Measurements from ENCODE around the gene RYR2.

The RYR2 gene

DNA sequence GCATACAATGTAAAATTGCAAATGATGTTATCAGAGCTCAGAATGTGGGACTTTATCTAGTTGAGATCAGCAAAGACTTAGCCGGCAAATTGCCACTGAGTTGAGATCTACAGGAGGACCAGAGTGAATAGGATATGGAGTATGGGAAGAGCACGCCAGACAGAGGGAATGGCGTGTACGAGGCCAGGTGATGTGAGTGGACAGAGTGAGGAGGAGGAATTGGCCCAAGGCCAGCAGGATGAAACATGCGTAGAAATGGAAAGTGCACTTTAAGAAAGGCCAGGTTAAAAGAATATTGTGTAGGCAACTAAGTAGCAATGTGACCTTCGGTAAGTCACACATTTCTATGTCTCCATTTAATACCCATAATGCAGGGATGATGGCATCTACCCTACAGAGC, 637.7 kb downstream of the RYR2 start:
- Histone ChIP-seq H3K27me3 (ENCODE audit: control insufficient read depth, insufficient read depth, low read length) (no peaks in the 10 kb centered on the region), H3K36me3 (ENCODE audit: control insufficient read depth, insufficient read depth, low read length) (no peaks in the 10 kb centered on the region), H3K9ac (ENCODE audit: low read length) (no peak overlapping the region), H3K4me1 (ENCODE audit: control insufficient read depth, insufficient read depth, low read length) (peaks cover 6% of the 10 kb centered on the region; the same call in 1 of the 2 replicates), H3K27ac (ENCODE audit: low read depth, low read length) (no peak overlapping the region), H3K9me3 (ENCODE audit: control insufficient read depth, insufficient read depth, low read depth, low read length) (no peaks in the 10 kb centered on the region), H3K4me3 (ENCODE audit: low read depth, low read length) (no peak overlapping the region)

DNA sequence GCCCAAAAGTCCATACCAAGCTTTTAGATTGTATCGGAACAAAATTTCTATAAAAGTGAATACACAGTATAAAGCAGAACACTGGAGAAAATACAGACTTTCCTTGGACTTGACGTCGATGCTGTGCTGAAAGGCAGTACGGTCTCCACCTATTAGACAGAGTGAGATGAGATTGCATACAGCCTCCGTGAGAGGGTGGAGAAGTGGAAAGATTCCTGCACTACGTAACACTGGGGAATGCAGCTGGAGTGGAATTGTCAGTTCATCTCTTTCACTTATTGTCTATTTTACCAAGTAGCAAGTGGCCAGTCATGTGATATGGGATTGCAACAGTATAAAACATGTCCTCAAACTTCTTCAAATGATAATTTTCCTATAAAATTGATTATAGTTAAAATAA, 639.2 kb downstream of the RYR2 start:
- Histone ChIP-seq H3K27ac (ENCODE audit: low read depth, low read length) (no peak overlapping the region), H3K27me3 (ENCODE audit: control insufficient read depth, insufficient read depth, low read length) (no peaks in the 10 kb centered on the region), H3K36me3 (ENCODE audit: control insufficient read depth, insufficient read depth, low read length) (no peaks in the 10 kb centered on the region), H3K4me1 (ENCODE audit: control insufficient read depth, insufficient read depth, low read length) (peaks cover 6% of the 10 kb centered on the region; the same call in 1 of the 2 replicates), H3K9me3 (ENCODE audit: control insufficient read depth, insufficient read depth, low read depth, low read length) (no peaks in the 10 kb centered on the region), H3K9ac (ENCODE audit: low read length) (no peak overlapping the region), H3K4me3 (ENCODE audit: low read depth, low read length) (no peak overlapping the region)

DNA sequence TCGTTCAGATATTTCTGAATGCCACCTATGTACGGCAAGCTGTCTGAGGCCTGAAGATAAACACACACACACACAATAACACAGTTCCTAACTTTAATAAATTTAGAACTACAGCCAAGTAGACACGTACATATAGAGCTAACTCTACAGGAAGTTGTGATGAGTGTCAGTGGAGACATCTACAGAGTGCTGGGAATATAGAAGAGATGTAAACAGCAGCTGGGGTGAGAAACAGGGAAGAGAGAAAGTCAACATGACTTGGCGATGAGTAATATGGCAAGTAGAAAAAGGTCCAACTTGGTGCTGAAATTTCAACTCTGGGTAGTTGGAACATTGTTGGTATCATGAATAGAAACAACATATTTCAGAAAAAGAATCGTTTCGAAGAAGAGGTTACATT, 642.3 kb downstream of the RYR2 start:
- Histone ChIP-seq H3K9ac (ENCODE audit: low read length) (no peak overlapping the region), H3K36me3 (ENCODE audit: control insufficient read depth, insufficient read depth, low read length) (no peaks in the 10 kb centered on the region), H3K27me3 (ENCODE audit: control insufficient read depth, insufficient read depth, low read length) (no peaks in the 10 kb centered on the region), H3K4me3 (ENCODE audit: low read depth, low read length) (no peak overlapping the region), H3K9me3 (ENCODE audit: control insufficient read depth, insufficient read depth, low read depth, low read length) (no peaks in the 10 kb centered on the region), H3K27ac (ENCODE audit: low read depth, low read length) (no peak overlapping the region), H3K4me1 (ENCODE audit: control insufficient read depth, insufficient read depth, low read length) (peaks cover 6% of the 10 kb centered on the region; the same call in 1 of the 2 replicates)

DNA sequence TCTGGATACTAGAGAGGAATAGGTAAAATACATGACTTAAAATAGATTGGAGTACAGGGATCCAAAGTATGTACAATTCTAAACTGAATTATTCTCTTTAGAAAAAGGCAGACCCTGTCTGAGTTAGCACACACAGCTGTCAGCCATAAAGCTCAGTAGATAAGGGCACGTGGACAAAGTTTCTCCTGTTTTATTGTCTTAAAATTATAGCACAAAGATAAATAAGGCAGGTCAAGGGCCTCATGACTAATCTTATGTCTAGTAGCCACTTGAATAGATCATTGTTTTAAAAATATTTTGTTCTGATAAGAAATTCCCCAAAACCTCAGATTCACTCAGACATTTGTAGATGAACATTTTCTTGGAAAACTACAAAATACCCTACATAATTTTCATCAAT, 643.6 kb downstream of the RYR2 start:
- Histone ChIP-seq H3K4me3 (ENCODE audit: low read depth, low read length) (no peak overlapping the region), H3K4me1 (ENCODE audit: control insufficient read depth, insufficient read depth, low read length) (peaks cover 6% of the 10 kb centered on the region; the same call in 1 of the 2 replicates), H3K9ac (ENCODE audit: low read length) (no peak overlapping the region), H3K36me3 (ENCODE audit: control insufficient read depth, insufficient read depth, low read length) (no peaks in the 10 kb centered on the region), H3K9me3 (ENCODE audit: control insufficient read depth, insufficient read depth, low read depth, low read length) (no peaks in the 10 kb centered on the region), H3K27me3 (ENCODE audit: control insufficient read depth, insufficient read depth, low read length) (no peaks in the 10 kb centered on the region), H3K27ac (ENCODE audit: low read depth, low read length) (no peak overlapping the region)

DNA sequence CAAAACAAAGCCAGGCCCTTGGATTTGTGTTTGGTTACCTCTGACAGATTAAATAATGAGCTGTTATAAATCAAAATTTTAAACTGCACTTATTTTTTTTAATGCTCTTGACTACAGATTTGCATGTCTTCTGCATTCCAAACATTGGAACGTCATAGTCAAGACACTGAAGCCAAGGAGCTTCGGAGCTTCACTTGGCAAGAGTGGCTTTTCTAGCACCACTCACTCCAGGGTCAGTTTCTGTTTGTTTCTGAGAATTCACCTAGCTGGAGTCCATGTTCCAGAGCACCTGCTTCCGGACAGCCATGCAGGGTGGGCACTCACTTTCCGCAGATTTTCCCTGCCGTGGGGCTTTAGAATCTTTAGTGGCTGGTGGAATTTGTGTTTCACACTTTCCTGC, 645.8 kb downstream of the RYR2 start:
- Histone ChIP-seq H3K9me3 (ENCODE audit: control insufficient read depth, insufficient read depth, low read depth, low read length) (no peaks in the 10 kb centered on the region), H3K4me3 (ENCODE audit: low read depth, low read length) (no peak overlapping the region), H3K27ac (ENCODE audit: low read depth, low read length) (no peak overlapping the region), H3K36me3 (ENCODE audit: control insufficient read depth, insufficient read depth, low read length) (no peaks in the 10 kb centered on the region), H3K27me3 (ENCODE audit: control insufficient read depth, insufficient read depth, low read length) (no peaks in the 10 kb centered on the region), H3K4me1 (ENCODE audit: control insufficient read depth, insufficient read depth, low read length) (peaks cover 5% of the 10 kb centered on the region), H3K9ac (ENCODE audit: low read length) (no peak overlapping the region)

DNA sequence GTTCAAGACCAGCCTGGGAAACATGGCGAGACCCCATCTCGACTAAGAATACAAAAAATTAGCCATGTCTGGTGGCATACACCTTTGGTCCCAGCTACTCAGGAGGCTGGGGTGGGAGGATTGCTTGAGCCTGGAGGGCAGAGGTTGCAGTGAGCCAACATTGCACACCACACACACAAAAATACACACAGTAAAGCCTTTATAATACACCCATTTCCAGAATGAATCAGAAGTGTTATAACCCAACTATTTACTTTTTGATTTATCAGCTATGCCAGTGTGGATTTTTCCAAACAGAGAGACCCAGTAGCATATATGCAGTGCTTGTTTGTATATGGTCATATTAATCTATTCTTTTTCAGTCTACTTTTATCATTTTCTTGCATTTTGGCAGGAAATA, 648.7 kb downstream of the RYR2 start:
- Histone ChIP-seq H3K9me3 (ENCODE audit: control insufficient read depth, insufficient read depth, low read depth, low read length) (no peaks in the 10 kb centered on the region), H3K9ac (ENCODE audit: low read length) (no peak overlapping the region), H3K4me3 (ENCODE audit: low read depth, low read length) (no peak overlapping the region), H3K27ac (ENCODE audit: low read depth, low read length) (no peak overlapping the region), H3K27me3 (ENCODE audit: control insufficient read depth, insufficient read depth, low read length) (no peaks in the 10 kb centered on the region), H3K36me3 (ENCODE audit: control insufficient read depth, insufficient read depth, low read length) (no peaks in the 10 kb centered on the region), H3K4me1 (ENCODE audit: control insufficient read depth, insufficient read depth, low read length) (no peaks in the 10 kb centered on the region; the same call in 1 of the 2 replicates)

DNA sequence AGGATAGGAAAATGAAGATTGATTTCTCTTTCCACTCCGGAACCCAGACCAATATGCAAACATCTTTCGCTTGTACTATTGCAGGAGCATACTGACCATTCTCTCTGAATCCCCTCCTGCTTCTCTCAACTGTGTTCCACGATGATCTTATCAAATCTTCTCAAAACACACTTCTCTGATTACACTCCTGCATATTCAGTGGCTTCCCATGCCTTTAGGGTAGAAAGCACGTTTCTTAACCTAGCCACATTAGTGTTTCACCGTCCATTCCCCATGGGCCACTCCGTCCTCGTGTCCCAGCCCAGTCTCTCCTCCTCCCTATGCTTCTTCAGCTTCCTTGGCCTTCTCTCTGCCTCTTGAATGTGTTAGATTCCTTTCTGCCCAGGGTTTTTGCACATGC, 650.3 kb downstream of the RYR2 start:
- H3K9ac ChIP-seq (ENCODE audit: low read length), result no peak overlapping the region
- H3K4me3 ChIP-seq (ENCODE audit: low read depth, low read length), result no peak overlapping the region
- H3K27ac ChIP-seq (ENCODE audit: low read depth, low read length), result no peak overlapping the region
- no peaks in the 10 kb centered on the region for H3K27me3 ChIP-seq (ENCODE audit: control insufficient read depth, insufficient read depth, low read length)
- no peaks in the 10 kb centered on the region for H3K9me3 ChIP-seq (ENCODE audit: control insufficient read depth, insufficient read depth, low read depth, low read length)
- no peaks in the 10 kb centered on the region; the same call in 1 of the 2 replicates for H3K4me1 ChIP-seq (ENCODE audit: control insufficient read depth, insufficient read depth, low read length)
- H3K36me3 ChIP-seq (ENCODE audit: control insufficient read depth, insufficient read depth, low read length), result no peaks in the 10 kb centered on the region

DNA sequence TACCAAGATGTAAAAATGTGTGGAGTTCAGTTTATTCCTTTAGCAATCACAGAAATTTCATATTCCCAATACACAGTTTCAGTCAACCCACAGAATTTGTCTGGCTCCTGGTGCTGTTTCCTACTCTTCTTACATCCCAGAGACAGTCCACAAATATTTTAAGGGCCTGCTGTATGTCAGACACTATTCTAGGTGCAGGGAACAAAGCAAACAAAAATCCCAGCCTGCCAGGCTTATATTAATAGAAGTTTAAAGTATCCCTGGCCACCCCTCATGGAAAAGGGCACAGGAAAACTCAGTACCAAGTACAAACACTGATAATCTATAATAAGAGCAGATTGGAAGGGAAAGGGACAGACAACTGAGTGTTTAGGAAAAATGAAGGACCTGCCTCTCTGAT, 653.9 kb downstream of the RYR2 start:
- Histone ChIP-seq H3K9me3 (ENCODE audit: control insufficient read depth, insufficient read depth, low read depth, low read length) (no peaks in the 10 kb centered on the region), H3K36me3 (ENCODE audit: control insufficient read depth, insufficient read depth, low read length) (no peaks in the 10 kb centered on the region), H3K27me3 (ENCODE audit: control insufficient read depth, insufficient read depth, low read length) (no peaks in the 10 kb centered on the region), H3K27ac (ENCODE audit: low read depth, low read length) (no peak overlapping the region), H3K4me3 (ENCODE audit: low read depth, low read length) (no peak overlapping the region), H3K9ac (ENCODE audit: low read length) (no peak overlapping the region), H3K4me1 (ENCODE audit: control insufficient read depth, insufficient read depth, low read length) (no peaks in the 10 kb centered on the region; the same call in 1 of the 2 replicates)

DNA sequence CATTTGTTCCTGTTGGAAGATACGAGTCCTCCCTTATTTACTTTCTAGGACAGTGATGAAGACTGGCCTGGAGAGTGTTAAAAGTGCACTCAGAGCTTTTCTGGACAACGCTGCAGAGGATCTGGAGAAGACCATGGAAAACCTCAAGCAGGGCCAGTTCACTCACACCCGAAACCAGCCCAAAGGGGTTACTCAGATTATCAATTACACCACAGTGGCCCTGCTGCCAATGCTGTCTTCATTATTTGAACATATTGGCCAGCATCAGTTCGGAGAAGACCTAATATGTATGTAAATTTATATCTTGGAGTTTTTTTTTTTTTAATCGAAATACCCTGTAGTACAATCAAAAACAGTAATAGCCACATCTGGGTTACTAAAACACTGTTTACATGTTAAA, 658.2 kb downstream of the RYR2 start:
- no peak overlapping the region for H3K27ac ChIP-seq (ENCODE audit: low read depth, low read length)
- H3K4me3 ChIP-seq (ENCODE audit: low read depth, low read length), result no peak overlapping the region
- no peaks in the 10 kb centered on the region for H3K4me1 ChIP-seq (ENCODE audit: control insufficient read depth, insufficient read depth, low read length)
- no peaks in the 10 kb centered on the region for H3K36me3 ChIP-seq (ENCODE audit: control insufficient read depth, insufficient read depth, low read length)
- no peaks in the 10 kb centered on the region for H3K27me3 ChIP-seq (ENCODE audit: control insufficient read depth, insufficient read depth, low read length)
- no peaks in the 10 kb centered on the region for H3K9me3 ChIP-seq (ENCODE audit: control insufficient read depth, insufficient read depth, low read depth, low read length)
- no peak overlapping the region for H3K9ac ChIP-seq (ENCODE audit: low read length)

DNA sequence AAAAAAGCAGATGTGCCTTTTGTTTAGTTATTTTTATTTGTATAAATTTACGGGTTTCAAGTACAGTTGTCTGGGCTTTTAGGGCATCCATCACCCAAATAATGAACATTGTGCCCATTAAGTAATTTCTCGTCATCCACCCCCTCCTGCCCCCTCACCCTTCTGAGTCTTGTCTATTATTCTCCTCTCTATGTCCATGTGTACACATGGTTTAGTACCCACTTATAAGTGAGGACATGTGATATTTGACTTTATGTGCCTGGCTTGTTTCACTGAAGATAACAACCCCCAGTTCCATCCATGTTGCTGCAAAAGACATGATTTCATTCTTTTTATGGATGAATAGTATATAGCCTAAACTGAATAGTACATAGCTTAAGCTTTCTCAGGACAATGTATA, 659.5 kb downstream of the RYR2 start:
- H3K36me3 ChIP-seq (ENCODE audit: control insufficient read depth, insufficient read depth, low read length), result no peaks in the 10 kb centered on the region
- H3K4me3 ChIP-seq (ENCODE audit: low read depth, low read length), result no peak overlapping the region
- H3K9ac ChIP-seq (ENCODE audit: low read length), result no peak overlapping the region
- no peaks in the 10 kb centered on the region for H3K27me3 ChIP-seq (ENCODE audit: control insufficient read depth, insufficient read depth, low read length)
- no peak overlapping the region for H3K27ac ChIP-seq (ENCODE audit: low read depth, low read length)
- H3K4me1 ChIP-seq (ENCODE audit: control insufficient read depth, insufficient read depth, low read length), result no peaks in the 10 kb centered on the region
- H3K9me3 ChIP-seq (ENCODE audit: control insufficient read depth, insufficient read depth, low read depth, low read length), result no peaks in the 10 kb centered on the region

DNA sequence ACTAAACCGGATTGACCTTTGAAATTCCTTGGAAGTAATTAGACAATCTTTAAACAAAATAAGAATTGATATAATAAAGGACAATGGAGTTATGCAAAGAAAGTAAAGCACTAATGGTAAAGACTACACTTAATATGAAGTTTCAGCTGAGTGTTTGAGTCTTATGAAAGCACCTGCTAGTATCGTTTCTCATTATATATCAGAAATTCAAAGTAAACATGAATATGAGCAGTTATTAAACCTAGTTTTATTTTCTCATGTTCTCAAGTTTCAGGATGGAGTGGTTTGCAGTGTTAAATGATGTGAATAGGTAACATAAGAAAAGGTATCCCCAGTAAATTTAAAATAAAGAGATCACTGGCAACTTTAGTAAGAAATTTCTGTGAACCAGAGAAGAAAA, 660.2 kb downstream of the RYR2 start:
- H3K4me1 ChIP-seq (ENCODE audit: control insufficient read depth, insufficient read depth, low read length), result no peaks in the 10 kb centered on the region
- H3K36me3 ChIP-seq (ENCODE audit: control insufficient read depth, insufficient read depth, low read length), result no peaks in the 10 kb centered on the region
- no peaks in the 10 kb centered on the region for H3K9me3 ChIP-seq (ENCODE audit: control insufficient read depth, insufficient read depth, low read depth, low read length)
- no peak overlapping the region for H3K9ac ChIP-seq (ENCODE audit: low read length)
- no peaks in the 10 kb centered on the region for H3K27me3 ChIP-seq (ENCODE audit: control insufficient read depth, insufficient read depth, low read length)
- no peak overlapping the region for H3K27ac ChIP-seq (ENCODE audit: low read depth, low read length)
- H3K4me3 ChIP-seq (ENCODE audit: low read depth, low read length), result no peak overlapping the region

DNA sequence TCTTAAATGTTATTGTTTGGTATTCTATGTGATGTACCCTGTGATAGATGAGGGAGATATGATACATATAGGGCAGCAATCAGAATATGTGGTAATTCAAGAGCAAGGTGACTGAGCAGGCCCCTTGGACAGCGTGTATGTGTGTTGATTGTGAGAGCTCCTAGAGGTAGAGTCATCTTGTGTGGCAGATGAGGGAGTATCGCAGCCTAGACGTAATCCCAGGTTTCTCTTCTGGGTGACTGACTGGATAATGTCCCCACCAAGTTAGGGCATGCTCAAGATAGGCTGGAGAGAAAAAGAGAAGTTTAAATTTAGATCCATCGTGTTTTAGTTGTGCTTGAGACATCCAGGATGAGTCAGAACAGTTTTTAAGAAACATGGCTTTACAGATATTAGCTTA, 663.5 kb downstream of the RYR2 start:
- Histone ChIP-seq H3K36me3 (ENCODE audit: control insufficient read depth, insufficient read depth, low read length) (no peaks in the 10 kb centered on the region), H3K9ac (ENCODE audit: low read length) (no peak overlapping the region), H3K4me1 (ENCODE audit: control insufficient read depth, insufficient read depth, low read length) (no peaks in the 10 kb centered on the region), H3K9me3 (ENCODE audit: control insufficient read depth, insufficient read depth, low read depth, low read length) (no peaks in the 10 kb centered on the region), H3K27ac (ENCODE audit: low read depth, low read length) (no peak overlapping the region), H3K27me3 (ENCODE audit: control insufficient read depth, insufficient read depth, low read length) (no peaks in the 10 kb centered on the region), H3K4me3 (ENCODE audit: low read depth, low read length) (no peak overlapping the region)
